Stimulated activated CD4-positive, alpha-beta T cell treated with anti-CD3 and anti-CD28 coated beads, Interleukin-1b, Interleukin-23, amount 100 ng/mL, for 48 hours (primary cell): ENCODE data around the gene TSEN2.
A peak's percentile ranks its signal among the peaks of the same experiment; 100 is the strongest.
"Not testable (repeated sequence)": the region's sequence is repeated elsewhere in the genome, so short reads cannot be mapped to it uniquely, and the experiment has no call there.

Experiments used
- DNase-seq: peaks from one replicate; pipeline ENCODE4 v3.0.0-alpha.2; 2020

TSEN2 gene

GRCh38 chr3:12507591-12508281 lies 23.5 kb downstream of the TSEN2 start:
- DNase-seq: no peak

- no peak for DNase-seq
These were observed 24.0 kb downstream of the TSEN2 start for GRCh38 chr3:12508291-12508700.

GRCh38 chr3:12509466-12509865 lies 25.2 kb downstream of the TSEN2 start:
- no peak for DNase-seq

- DNase-seq: no peak
These were observed 28.3 kb downstream of the TSEN2 start for GRCh38 chr3:12512534-12513118.

GRCh38 chr3:12513694-12514446 lies 29.6 kb downstream of the TSEN2 start:
- DNase-seq: no peak

- no peak for DNase-seq
These were observed 31.4 kb downstream of the TSEN2 start for GRCh38 chr3:12515631-12516030.

GRCh38 chr3:12516873-12517272 lies 32.6 kb downstream of the TSEN2 start:
- no peak for DNase-seq

GRCh38 chr3:12518261-12519028 lies 34.2 kb downstream of the TSEN2 start:
- DNase-seq: no peak

- DNase-seq: no peak
These were observed 36.7 kb downstream of the TSEN2 start for GRCh38 chr3:12521010-12521409.

- no peak for DNase-seq
These were observed 38.4 kb downstream of the TSEN2 start for GRCh38 chr3:12522721-12523120.

GRCh38 chr3:12527757-12528143 lies 43.5 kb downstream of the TSEN2 start:
- DNase-seq: no peak

- no peak for DNase-seq
These were observed 47.9 kb downstream of the TSEN2 start for GRCh38 chr3:12532182-12532581.

- no peak for DNase-seq
These were observed 52.1 kb downstream of the TSEN2 start for GRCh38 chr3:12536423-12536822.

- DNase-seq: no peak
These were observed 57.3 kb downstream of the TSEN2 start for GRCh38 chr3:12541625-12542024.

GRCh38 chr3:12543497-12543896 lies 59.2 kb downstream of the TSEN2 start:
- not testable (repeated sequence) for DNase-seq

- DNase-seq: no peak
These were observed 60.6 kb downstream of the TSEN2 start for GRCh38 chr3:12544652-12545472.

GRCh38 chr3:12545473-12545791 lies 61.2 kb downstream of the TSEN2 start, which contains the start of gene MKRN2OS:
MKRN2OS (minus strand) TSS chr3:12545499; CDS start chr3:12545464, 35 bp downstream.
- no peak for DNase-seq

GRCh38 chr3:12549971-12550760 lies 65.9 kb downstream of the TSEN2 start:
- no peak for DNase-seq

- DNase-seq: no peak
These were observed 69.7 kb downstream of the TSEN2 start for GRCh38 chr3:12553921-12554391.

GRCh38 chr3:12556314-12556689 lies 72.0 kb downstream of the TSEN2 start:
- no peak for DNase-seq

GRCh38 chr3:12556690-12557472 lies 72.6 kb downstream of the TSEN2 start, which contains the start of gene MKRN2:
MKRN2 (plus strand) TSS chr3:12557087; CDS start chr3:12557151, 64 bp downstream.
- DNase-seq: peak; percentile 85
